ENCODE results near the gene CDC42EP4.

CDC42EP4 gene

GRCh38 chr17:73343168-73343634 is 31.4 kb upstream of the CDC42EP4 start:
- DNase-seq = peak; percentile 96

GRCh38 chr17:73342541-73343167 is 30.9 kb upstream of the CDC42EP4 start:
- DNase-seq = peak; percentile 93

DNA sequence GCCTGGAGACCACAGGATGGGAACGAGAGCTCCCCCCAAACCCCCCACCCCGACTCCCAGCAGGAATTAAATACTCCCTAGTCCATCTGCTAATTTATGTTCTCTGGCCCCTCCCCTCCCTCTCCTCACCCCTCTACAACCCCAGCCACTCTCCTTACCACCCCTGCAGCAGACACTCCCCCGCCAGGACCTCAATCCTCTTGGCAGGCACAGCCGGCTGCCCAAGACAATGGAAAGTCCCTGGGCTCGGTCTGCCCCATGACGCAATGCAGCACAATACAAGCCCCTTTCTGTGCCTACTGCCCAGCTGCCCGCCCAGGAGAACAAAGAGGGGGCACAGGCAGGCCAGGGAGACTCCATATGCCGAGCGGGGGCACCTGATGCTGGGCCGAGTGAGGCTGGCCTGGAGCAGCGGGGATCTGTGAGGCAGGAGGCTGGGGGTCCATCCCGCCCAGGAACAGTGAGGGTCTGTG is 30.3 kb upstream of the CDC42EP4 start:
- peak; percentile 89 for DNase-seq

DNA sequence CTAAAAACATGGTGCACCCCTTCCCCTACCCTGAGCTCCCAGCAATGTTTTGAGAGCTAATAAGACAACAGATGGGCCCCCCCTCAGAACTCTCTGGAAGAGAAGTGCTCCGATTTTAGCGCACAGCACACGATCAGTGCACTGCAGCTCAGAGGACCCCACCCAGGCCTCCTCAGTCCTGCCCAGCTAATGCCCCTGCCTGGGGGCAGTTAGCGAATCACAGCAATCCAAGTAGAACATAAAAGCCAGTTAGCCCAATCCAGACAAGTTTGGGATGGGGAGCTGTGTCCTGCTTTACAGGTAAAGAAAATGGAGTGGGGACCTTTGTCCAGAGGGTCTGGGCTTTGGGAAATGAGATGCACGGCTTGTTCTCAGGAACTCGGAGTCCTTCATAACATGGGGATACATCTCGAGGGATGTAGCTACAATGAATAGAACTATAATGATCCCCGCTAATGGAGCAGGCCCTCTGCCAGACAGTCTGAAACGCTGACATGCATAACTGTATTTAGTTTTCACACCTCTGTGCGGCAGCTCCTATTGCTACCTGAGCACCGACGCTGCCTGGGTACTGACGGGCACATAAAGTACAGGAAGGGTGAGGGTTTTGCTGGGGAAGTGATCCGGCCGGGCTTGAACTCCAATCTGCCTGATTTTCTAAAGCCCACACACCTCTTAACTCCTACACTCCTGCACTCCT is 29.7 kb upstream of the CDC42EP4 start:
- no peak for DNase-seq

GRCh38 chr17:73340093-73340596 is 28.3 kb upstream of the CDC42EP4 start:
- peak; percentile 89 for DNase-seq

DNA sequence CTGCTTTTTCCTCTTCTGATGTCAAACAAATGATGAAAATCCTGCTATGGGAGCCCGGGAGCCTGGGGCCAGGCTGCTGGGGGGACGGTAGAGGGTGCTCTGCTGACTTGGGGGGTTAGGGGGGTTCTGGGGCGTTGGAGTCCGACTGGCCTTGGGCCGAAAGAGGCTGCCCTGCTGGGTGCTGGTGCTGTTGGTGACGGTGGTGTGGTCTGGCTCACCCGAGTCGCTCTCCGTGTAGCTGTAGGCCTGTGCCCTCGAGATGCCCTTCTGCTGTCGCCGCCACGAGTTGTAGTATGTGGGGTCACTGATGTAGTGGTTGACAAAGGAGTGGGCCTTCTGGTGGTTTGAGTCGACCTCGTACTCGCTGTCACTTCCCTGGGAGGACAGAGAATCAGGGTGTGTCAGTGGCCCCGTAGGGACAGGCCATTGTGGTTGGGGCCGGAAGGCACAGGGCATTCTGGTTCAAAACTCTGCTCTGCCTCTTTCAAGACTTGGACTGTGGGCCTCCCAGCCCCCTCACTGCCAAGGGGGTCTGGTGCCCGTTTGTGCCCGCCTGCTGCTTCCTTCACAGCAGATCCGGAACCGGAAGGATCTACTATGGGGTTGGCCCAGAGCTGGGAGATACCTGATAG is 26.9 kb upstream of the CDC42EP4 start:
- DNase-seq = no peak

DNA sequence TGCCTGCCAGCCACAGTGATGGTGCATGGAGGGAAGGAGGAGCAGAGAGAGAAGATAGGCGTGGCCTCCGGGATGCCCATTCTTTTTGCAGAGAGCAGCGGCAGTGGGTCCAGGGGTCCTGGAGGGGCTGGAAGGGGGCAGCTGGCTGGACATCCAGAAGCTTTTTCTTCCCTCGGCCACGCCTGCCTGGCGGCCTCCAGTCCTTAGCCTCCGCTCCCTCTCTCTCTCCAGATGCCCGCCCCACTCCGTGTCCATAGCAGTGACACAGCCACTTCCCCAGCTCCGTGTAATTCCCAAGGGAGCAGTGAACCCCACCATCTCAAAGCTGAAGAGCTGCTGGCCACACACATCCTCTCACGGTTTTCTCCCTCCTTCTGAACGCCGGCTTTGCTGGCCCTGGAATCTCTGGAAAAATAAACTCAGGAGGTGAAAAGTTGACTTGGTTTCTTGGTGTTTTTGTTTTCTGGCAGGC is 26.3 kb upstream of the CDC42EP4 start:
- peak; percentile 76 for DNase-seq

DNA sequence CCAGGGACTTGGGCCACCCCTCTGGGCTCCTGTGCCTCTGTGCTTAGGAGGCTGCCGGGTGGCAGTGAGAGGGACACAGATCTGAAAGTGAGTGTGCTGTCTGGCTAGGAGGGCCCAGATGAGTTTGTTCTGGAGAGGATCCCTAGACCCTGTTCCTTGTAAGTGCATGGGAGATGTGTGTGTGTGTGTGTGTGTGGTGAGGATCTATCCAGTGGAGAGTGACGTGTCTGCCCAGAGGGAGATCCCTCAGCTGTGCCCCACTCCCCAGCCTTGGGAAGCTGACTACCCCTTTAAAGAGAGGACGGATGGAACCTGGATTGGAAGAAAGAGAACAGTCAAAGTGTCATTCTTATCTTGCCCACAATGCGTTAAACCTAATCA is 25.5 kb upstream of the CDC42EP4 start:
- peak; percentile 16 for DNase-seq

- DNase-seq = no peak
These were observed 24.9 kb upstream of the CDC42EP4 start for GRCh38 chr17:73336408-73337329.

DNA sequence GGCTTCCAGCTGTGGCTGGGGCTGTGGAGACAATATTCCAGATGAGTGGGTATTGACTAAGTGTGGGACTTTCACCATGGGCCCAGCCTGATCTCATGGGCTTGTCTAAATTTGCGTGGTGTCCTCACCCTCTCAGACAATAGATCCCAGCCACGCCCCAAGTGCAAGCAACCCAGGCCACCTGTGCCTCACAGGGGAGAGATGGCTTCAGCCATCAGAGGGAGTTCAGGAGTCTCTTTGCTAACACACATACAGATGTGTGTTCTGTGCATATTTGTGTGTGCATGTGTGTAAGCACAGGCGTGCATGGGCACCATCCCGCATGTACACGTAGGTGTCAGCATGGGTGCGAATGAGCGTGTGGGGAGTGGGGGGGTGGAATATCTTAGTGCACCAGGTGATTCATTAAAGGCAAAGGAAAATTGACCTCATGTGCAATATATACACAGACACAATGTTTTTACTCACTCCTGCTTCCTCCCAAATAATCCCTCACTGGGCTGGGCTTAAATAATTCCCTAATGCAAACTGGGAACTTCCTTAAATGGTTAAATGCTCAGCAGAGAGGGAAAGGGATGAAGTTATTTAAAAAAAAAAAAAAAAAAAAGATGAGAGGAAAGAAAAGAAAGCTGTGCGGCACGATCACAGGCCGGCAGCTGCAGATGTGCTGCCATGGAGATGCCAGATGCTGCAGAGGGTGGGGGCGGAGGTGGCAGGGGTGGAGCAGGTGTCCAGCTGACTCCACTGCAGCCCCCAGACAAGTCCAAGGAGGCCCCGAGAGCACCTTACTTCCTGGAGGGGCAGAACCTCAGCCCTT is 24.0 kb upstream of the CDC42EP4 start:
- peak; percentile 42 for DNase-seq

- no peak for DNase-seq
These were observed 23.1 kb upstream of the CDC42EP4 start for GRCh38 chr17:73334771-73335513.

- peak; percentile 41 for DNase-seq
These were observed 21.6 kb upstream of the CDC42EP4 start for GRCh38 chr17:73333445-73333844.

DNA sequence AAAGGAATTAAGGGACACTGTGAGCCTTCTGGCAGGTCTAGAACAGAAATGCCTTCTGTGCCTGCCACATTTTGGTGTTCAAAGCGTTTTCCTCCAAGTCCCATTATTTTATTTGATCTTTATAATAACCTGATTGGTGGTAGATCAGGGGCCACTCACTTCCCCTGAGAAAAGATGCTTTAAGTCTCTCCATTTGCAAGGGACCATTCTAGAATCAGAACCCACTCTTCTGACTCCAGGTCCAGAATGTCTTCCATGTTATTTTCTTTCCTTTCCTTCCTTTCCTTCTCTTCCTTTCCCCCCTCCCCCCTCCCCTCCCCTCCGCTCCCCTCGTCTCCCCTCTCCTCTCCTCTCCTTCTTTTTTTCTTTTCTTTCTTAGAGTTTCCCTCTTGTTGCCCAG is 19.3 kb upstream of the CDC42EP4 start:
- no peak for DNase-seq

GRCh38 chr17:73327676-73328075 is 15.9 kb upstream of the CDC42EP4 start:
- no peak for DNase-seq

DNA sequence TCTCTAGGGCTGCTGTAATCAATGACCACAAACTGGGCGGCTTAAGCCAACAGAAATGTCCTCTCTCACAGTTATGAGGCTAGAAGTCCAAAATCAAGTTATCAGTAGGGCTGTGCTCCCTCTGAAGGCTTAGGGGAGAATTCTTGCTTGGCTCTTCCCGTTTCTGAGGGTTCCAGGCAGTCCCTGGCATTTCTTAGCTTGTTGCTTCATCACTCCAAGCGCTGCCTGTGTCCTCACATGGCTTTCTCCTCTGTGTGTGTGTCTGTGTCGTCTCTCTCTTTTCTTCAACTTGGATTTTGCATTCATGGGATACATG is 13.7 kb upstream of the CDC42EP4 start:
- DNase-seq = peak; percentile 85

- DNase-seq = no peak
These were observed 13.1 kb upstream of the CDC42EP4 start for GRCh38 chr17:73324711-73325526.

GRCh38 chr17:73324160-73324475 is 12.3 kb upstream of the CDC42EP4 start:
- DNase-seq = peak; percentile 33

DNA sequence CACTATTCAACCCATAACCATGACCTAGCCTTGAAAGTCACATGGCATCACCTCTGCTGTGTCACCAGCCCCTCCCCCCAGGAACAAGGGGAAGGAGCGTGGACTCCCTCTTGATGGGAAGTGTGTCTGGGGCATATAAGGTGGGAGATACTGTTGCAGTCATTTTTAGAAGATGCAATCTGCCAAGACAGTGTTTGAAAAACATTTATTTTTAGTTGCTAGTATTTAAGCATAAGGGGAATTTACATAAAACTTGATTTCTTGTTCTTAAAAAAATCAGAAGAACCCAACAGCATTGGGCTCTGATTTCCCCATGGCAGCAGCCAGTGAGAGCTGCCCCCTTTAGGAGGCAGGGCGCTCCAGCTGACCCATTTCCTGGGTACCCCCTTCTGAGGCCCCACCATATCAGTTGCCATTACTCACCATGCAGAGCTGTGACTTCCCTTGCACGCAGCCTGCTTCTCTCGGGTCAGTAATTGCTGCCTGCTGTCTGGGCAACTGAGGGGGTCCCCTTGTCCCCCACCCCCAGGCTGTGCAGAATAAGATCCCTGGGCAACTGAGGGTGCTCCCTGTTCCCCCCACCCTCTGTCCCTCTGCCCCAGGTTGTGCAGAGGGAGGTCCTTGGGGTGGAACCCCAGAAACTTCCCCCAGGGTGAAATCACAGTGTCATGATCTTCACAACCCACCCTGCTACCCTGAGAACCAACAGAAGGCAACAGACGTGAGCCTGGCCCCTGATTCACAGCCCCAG is 11.8 kb upstream of the CDC42EP4 start:
- DNase-seq = peak; percentile 40

GRCh38 chr17:73320601-73321264 is 8.9 kb upstream of the CDC42EP4 start:
- DNase-seq = peak; percentile 59

Measured in fibroblast of skin of scalp (primary cell).